ENCODE results near the gene SHISA9.

SHISA9 gene

GRCh38 chr16:13176711-13177110 is 275.3 kb downstream of the SHISA9 start:
- TF ChIP-seq EZH2phosphoT487 (IDR thresholded peaks at IDR 0.05; ENCODE audit: borderline replicate concordance): no peak
- TF ChIP-seq CTCF (conservative IDR thresholded peaks at IDR 0.05; ENCODE audit: low read length): no peak
- no peak overlapping the region for H3K4me3 ChIP-seq (ENCODE audit: low read length, poor library complexity, severe bottlenecking)

GRCh38 chr16:13178318-13178717 is 276.9 kb downstream of the SHISA9 start:
- H3K4me1 ChIP-seq (ENCODE audit: insufficient read depth, low read length, poor library complexity, severe bottlenecking): no peaks in the 10 kb centered on the region
- H4K20me1 ChIP-seq (ENCODE audit: insufficient read depth, low read length, poor library complexity, severe bottlenecking): no peaks in the 10 kb centered on the region
- no peak overlapping the region for H3K9ac ChIP-seq (ENCODE audit: low read depth, low read length, poor library complexity, severe bottlenecking)
- H3K36me3 ChIP-seq (ENCODE audit: insufficient read depth, low read length): no peaks in the 10 kb centered on the region
- no peak overlapping the region for H3K4me3 ChIP-seq (ENCODE audit: low read length, poor library complexity, severe bottlenecking)
- H3K9me2 ChIP-seq (replicated peaks; ENCODE audit: low read depth, low read length): no peaks in the 10 kb centered on the region
- no peak overlapping the region for H3K4me2 ChIP-seq (ENCODE audit: low read depth, low read length, poor library complexity, severe bottlenecking)
- H3K27me3 ChIP-seq (ENCODE audit: insufficient read depth, low read length, poor library complexity, severe bottlenecking): no peaks in the 10 kb centered on the region
- no peaks in the 10 kb centered on the region for H3K79me2 ChIP-seq (ENCODE audit: insufficient read depth, low read length)
- H3F3A ChIP-seq (ENCODE audit: low read depth): no peaks in the 10 kb centered on the region
- TF ChIP-seq CTCF (conservative IDR thresholded peaks at IDR 0.05; ENCODE audit: low read length): no peak
- no peak for TF ChIP-seq EZH2phosphoT487 (IDR thresholded peaks at IDR 0.05; ENCODE audit: borderline replicate concordance)
- no peaks in the 10 kb centered on the region for H3K9me3 ChIP-seq (ENCODE audit: insufficient read depth, low read depth, low read length)
- no peak overlapping the region for H2AFZ ChIP-seq (ENCODE audit: low read length)

More at GRCh38 chr16:13176711-13177110, 275.3 kb downstream of the SHISA9 start:
- Histone ChIP-seq H3K9ac (ENCODE audit: low read depth, low read length, poor library complexity, severe bottlenecking) (no peak overlapping the region), H3K4me2 (ENCODE audit: low read depth, low read length, poor library complexity, severe bottlenecking) (no peak overlapping the region), H3K79me2 (ENCODE audit: insufficient read depth, low read length) (no peaks in the 10 kb centered on the region), H2AFZ (ENCODE audit: low read length) (no peak overlapping the region), H3K36me3 (ENCODE audit: insufficient read depth, low read length) (no peaks in the 10 kb centered on the region), H3K4me1 (ENCODE audit: insufficient read depth, low read length, poor library complexity, severe bottlenecking) (no peaks in the 10 kb centered on the region), H3K27me3 (ENCODE audit: insufficient read depth, low read length, poor library complexity, severe bottlenecking) (no peaks in the 10 kb centered on the region), H3F3A (ENCODE audit: low read depth) (no peaks in the 10 kb centered on the region), H3K9me3 (ENCODE audit: insufficient read depth, low read depth, low read length) (no peaks in the 10 kb centered on the region), H4K20me1 (ENCODE audit: insufficient read depth, low read length, poor library complexity, severe bottlenecking) (no peaks in the 10 kb centered on the region), H3K9me2 (replicated peaks; ENCODE audit: low read depth, low read length) (no peaks in the 10 kb centered on the region)

GRCh38 chr16:13181432-13181831 is 280.0 kb downstream of the SHISA9 start:
- no peaks in the 10 kb centered on the region for H3K79me2 ChIP-seq (ENCODE audit: insufficient read depth, low read length)
- no peak overlapping the region for H2AFZ ChIP-seq (ENCODE audit: low read length)
- H3K4me2 ChIP-seq (ENCODE audit: low read depth, low read length, poor library complexity, severe bottlenecking): no peak overlapping the region
- no peaks in the 10 kb centered on the region for H3F3A ChIP-seq (ENCODE audit: low read depth)
- no peaks in the 10 kb centered on the region for H3K4me1 ChIP-seq (ENCODE audit: insufficient read depth, low read length, poor library complexity, severe bottlenecking)
- no peaks in the 10 kb centered on the region for H3K9me2 ChIP-seq (replicated peaks; ENCODE audit: low read depth, low read length)
- no peaks in the 10 kb centered on the region for H3K27me3 ChIP-seq (ENCODE audit: insufficient read depth, low read length, poor library complexity, severe bottlenecking)
- no peaks in the 10 kb centered on the region for H4K20me1 ChIP-seq (ENCODE audit: insufficient read depth, low read length, poor library complexity, severe bottlenecking)
- no peak overlapping the region for H3K4me3 ChIP-seq (ENCODE audit: low read length, poor library complexity, severe bottlenecking)
- TF ChIP-seq CTCF (conservative IDR thresholded peaks at IDR 0.05; ENCODE audit: low read length) (no peak), EZH2phosphoT487 (IDR thresholded peaks at IDR 0.05; ENCODE audit: borderline replicate concordance) (no peak)
- H3K9ac ChIP-seq (ENCODE audit: low read depth, low read length, poor library complexity, severe bottlenecking): no peak overlapping the region
- no peaks in the 10 kb centered on the region for H3K36me3 ChIP-seq (ENCODE audit: insufficient read depth, low read length)
- H3K9me3 ChIP-seq (ENCODE audit: insufficient read depth, low read depth, low read length): no peaks in the 10 kb centered on the region

All from Loucy (cell line).